ENCODE results near the gene ARFGAP1.

The ARFGAP1 gene

DNA sequence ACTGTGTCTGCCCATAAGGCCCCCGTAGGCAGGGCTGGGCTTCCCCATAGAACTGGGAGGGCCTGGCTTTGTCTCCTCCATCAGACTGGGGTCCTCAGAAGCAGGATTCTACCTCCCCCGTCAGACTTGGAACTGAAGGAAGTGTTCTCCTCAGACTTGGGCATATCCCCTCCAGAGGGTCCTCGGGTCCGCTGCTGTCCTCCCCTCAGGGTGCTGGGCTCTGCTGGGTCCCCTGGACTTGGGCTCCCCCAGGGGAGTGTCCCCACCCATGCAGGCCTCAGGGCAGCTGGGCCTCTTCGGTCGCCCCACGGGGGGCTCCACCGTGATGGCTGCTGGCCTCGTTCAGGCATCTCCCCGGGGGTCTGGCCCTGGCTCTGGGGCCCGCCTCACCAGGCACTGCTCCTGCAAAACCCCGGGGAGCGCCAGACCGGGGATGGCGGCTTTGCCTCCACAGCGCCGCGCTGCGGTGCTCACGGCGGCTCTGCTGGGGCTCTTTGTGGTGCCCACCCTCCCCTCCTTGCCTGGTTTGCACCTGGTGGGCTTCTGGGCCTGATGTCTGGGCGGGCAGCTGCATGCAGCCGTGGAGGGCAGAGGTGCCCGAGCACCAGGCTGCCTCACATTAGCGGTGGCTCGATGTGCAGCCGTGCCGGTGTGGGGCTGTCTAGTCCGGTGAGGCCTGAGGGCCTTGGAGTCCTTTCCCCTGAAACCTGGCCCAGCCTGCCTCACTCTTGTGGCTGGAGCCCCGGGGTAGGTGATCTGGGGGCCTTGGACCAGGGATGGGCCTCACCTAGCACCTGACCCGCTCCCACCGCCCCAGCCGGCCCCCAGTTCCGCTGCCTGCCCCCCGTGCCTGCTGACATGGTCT, 34.3 kb downstream of the ARFGAP1 start:
- Histone ChIP-seq H3K27me3 (ENCODE audit: insufficient read depth, low read length, poor library complexity) (no peaks in the 10 kb centered on the region), H3K27ac (ENCODE audit: low read length) (no peak overlapping the region)

DNA sequence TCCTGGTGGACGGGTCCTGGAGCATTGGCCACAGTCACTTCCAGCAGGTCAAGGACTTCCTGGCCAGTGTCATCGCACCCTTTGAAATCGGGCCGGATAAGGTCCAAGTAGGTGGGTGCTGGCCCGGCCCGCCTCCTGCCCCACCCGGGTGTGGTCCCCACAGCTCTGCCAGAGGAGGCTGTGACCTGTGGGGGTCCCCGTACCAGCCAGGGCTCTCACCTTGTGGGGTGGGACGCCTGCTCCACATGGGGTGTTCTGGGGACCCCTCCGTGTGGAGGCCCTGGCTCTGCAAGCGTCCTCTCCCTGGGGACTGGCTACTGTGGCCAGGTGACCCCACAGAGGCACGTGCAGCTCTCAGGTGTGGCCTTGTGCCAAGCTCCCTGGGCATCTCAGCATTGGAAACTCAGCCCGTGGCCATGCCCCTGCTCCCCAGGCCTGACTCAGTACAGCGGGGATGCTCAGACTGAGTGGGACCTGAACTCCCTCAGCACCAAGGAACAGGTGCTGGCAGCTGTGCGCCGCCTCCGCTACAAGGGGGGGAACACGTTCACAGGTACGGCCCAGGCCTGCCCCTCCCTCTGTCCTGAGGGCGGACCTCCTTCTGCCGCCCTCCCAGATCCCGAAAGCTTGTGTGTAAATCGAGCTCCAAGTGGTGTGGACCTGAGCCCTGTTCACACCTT, 35.1 kb downstream of the ARFGAP1 start:
- H3K27ac ChIP-seq (ENCODE audit: low read length) = no peak overlapping the region
- no peaks in the 10 kb centered on the region for H3K4me1 ChIP-seq (ENCODE audit: insufficient read depth, low read length)
- no peak for DNase-seq
- H4K20me1 ChIP-seq (ENCODE audit: insufficient read depth, low read length) = peaks cover 2% of the 10 kb centered on the region
- no peaks in the 10 kb centered on the region for H3K36me3 ChIP-seq (ENCODE audit: insufficient read depth, low read length)
- no peaks in the 10 kb centered on the region for H3K9me3 ChIP-seq (ENCODE audit: insufficient read depth, low read length, severe bottlenecking)
- no peaks in the 10 kb centered on the region for H3K79me2 ChIP-seq (ENCODE audit: insufficient read depth, low read length)
- H3K9ac ChIP-seq (ENCODE audit: low read depth, low read length) = no peak overlapping the region
- H3K4me2 ChIP-seq (ENCODE audit: insufficient read depth, low read length) = no peak overlapping the region
- no peak for ATAC-seq (ENCODE audit: insufficient read depth, low read depth)
- no peak overlapping the region for H3K4me3 ChIP-seq (ENCODE audit: low read depth in 1 of 2, low read length in 2 of 2)
- TF ChIP-seq, protein P1, sequence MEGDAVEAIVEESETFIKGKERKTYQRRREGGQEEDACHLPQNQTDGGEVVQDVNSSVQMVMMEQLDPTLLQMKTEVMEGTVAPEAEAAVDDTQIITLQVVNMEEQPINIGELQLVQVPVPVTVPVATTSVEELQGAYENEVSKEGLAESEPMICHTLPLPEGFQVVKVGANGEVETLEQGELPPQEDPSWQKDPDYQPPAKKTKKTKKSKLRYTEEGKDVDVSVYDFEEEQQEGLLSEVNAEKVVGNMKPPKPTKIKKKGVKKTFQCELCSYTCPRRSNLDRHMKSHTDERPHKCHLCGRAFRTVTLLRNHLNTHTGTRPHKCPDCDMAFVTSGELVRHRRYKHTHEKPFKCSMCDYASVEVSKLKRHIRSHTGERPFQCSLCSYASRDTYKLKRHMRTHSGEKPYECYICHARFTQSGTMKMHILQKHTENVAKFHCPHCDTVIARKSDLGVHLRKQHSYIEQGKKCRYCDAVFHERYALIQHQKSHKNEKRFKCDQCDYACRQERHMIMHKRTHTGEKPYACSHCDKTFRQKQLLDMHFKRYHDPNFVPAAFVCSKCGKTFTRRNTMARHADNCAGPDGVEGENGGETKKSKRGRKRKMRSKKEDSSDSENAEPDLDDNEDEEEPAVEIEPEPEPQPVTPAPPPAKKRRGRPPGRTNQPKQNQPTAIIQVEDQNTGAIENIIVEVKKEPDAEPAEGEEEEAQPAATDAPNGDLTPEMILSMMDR (IDR thresholded peaks at IDR 0.05; ENCODE audit: borderline replicate concordance, extremely low read depth, low read length, poor library complexity, severe bottlenecking) = no peak
- H2AFZ ChIP-seq (ENCODE audit: low read depth, low read length) = no peak overlapping the region
- H3K27me3 ChIP-seq (ENCODE audit: insufficient read depth, low read length, poor library complexity) = no peaks in the 10 kb centered on the region

More for the DNA sequence above, 34.3 kb downstream of the ARFGAP1 start:
- peaks cover 3% of the 10 kb centered on the region for H3K9me3 ChIP-seq (ENCODE audit: insufficient read depth, low read length, severe bottlenecking)
- no peak overlapping the region for H3K4me2 ChIP-seq (ENCODE audit: insufficient read depth, low read length)
- H3K4me1 ChIP-seq (ENCODE audit: insufficient read depth, low read length) = no peaks in the 10 kb centered on the region
- TF ChIP-seq, protein P1 (IDR thresholded peaks at IDR 0.05; ENCODE audit: borderline replicate concordance, extremely low read depth, low read length, poor library complexity, severe bottlenecking) = no peak
- no peak for TF ChIP-seq EZH2 (IDR thresholded peaks at IDR 0.05; ENCODE audit: borderline replicate concordance, low read depth, low read length, severe bottlenecking)
- H4K20me1 ChIP-seq (ENCODE audit: insufficient read depth, low read length) = peaks cover 2% of the 10 kb centered on the region
- no peak overlapping the region for H2AFZ ChIP-seq (ENCODE audit: low read depth, low read length)
- no peak for DNase-seq
- H3K9ac ChIP-seq (ENCODE audit: low read depth, low read length) = no peak overlapping the region
- H3K4me3 ChIP-seq (ENCODE audit: low read depth in 1 of 2, low read length in 2 of 2) = no peak overlapping the region
- no peaks in the 10 kb centered on the region for H3K36me3 ChIP-seq (ENCODE audit: insufficient read depth, low read length)
- no peaks in the 10 kb centered on the region for H3K79me2 ChIP-seq (ENCODE audit: insufficient read depth, low read length)
- no peak for ATAC-seq (ENCODE audit: insufficient read depth, low read depth)

DNA sequence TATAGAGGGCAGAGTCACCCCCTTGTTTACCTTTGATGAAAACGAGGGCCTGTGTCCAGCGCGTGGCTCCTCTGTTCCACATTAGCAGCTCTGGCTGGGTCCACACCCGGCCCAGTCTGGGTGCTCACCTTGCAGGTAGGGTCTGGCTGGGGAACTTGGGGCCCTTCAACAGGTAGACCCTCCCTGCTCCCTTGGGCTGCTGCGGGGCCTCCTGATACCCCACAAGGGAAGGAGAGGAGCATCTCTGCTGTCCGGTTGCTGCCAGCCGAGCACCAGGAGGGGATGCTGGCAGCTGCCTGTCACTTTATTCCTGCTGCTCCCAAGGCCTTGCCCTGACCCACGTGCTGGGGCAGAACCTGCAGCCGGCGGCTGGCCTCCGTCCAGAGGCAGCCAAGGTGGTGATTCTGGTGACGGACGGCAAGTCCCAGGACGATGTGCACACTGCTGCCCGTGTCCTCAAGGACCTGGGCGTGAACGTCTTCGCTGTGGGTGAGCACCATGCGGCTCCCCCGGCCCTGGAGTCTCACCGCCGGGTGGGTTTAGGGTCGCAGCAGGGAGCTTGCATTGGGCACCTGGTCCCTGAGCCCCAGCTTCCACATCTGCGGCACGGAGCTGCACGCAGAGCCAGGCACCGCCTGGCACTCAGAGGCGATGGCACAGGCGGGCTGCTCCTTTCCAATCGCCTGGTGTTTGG, 35.8 kb downstream of the ARFGAP1 start:
- Histone ChIP-seq H3K4me1 (ENCODE audit: insufficient read depth, low read length) (no peaks in the 10 kb centered on the region), H3K9me3 (ENCODE audit: insufficient read depth, low read length, severe bottlenecking) (no peaks in the 10 kb centered on the region), H2AFZ (ENCODE audit: low read depth, low read length) (no peak overlapping the region), H4K20me1 (ENCODE audit: insufficient read depth, low read length) (peaks cover 6% of the 10 kb centered on the region), H3K36me3 (ENCODE audit: insufficient read depth, low read length) (no peaks in the 10 kb centered on the region), H3K27ac (ENCODE audit: low read length) (no peak overlapping the region), H3K79me2 (ENCODE audit: insufficient read depth, low read length) (no peaks in the 10 kb centered on the region), H3K27me3 (ENCODE audit: insufficient read depth, low read length, poor library complexity) (no peaks in the 10 kb centered on the region), H3K4me2 (ENCODE audit: insufficient read depth, low read length) (no peak overlapping the region), H3K4me3 (ENCODE audit: low read depth in 1 of 2, low read length in 2 of 2) (no peak overlapping the region), H3K9ac (ENCODE audit: low read depth, low read length) (no peak overlapping the region)
- no peak for TF ChIP-seq EZH2 (IDR thresholded peaks at IDR 0.05; ENCODE audit: borderline replicate concordance, low read depth, low read length, severe bottlenecking)
- TF ChIP-seq, protein P1 (IDR thresholded peaks at IDR 0.05; ENCODE audit: borderline replicate concordance, extremely low read depth, low read length, poor library complexity, severe bottlenecking) = no peak
- DNase-seq (no peak), ATAC-seq (ENCODE audit: insufficient read depth, low read depth) (no peak)

Data from DND-41 (cell line).